NCI-H2107 (cell line): ENCODE data around the gene TIPIN.
"Not testable (repeated sequence)": the region's sequence is repeated elsewhere in the genome, so short reads cannot be mapped to it uniquely, and the experiment has no call there.

Source experiments
- DNase-seq: peaks from one replicate; lab custom pipeline; 2025; lab: John Stamatoyannopoulos, UW

TIPIN gene, protein sequence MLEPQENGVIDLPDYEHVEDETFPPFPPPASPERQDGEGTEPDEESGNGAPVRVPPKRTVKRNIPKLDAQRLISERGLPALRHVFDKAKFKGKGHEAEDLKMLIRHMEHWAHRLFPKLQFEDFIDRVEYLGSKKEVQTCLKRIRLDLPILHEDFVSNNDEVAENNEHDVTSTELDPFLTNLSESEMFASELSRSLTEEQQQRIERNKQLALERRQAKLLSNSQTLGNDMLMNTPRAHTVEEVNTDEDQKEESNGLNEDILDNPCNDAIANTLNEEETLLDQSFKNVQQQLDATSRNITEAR

DNA sequence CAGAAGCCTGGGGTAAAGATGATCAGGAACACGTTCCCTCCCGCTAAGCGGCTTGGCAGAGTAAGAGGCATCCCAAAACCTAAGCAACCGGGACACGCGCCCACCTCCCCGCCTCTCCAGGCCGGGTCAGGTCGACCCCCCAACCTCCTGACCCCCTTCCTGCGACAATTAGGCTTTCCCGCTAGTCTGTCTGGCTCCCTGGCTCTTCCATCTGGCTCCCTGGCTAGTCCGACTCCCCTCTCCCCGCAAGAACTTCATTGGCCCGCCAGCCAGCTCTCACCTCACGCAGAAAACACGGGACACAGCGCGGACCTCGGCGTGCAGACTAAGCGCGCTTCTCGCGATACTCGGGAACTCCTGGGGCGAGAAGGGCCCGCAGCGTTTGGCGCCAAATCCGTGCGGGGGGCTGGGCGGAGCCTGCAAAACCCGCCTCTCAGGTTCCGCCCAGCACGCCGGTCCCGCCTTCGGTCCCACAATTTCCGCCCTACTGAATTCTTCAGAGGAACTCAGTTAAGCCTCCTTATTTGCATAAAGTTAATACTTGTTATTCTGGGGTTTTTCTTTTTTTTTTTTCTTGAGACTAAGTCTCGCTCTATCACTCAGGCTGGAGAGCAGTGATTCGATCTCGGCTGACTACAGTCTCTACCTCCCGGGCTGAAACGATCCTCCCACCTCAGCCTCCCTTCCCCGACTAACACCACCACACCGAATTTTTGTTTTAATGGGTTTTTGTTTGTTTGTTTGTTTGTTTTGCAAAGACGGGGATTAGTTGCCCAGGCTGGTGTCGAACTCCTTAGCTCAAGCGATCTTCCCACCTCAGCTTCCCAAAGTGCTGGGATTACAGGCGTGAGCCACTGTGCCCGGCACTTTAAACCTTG, at the start of gene TIPIN:
Gene TIPIN, minus strand, starts transcription at position 327 of the 878 bp plus-strand sequence. CDS start 3,738 bp downstream, outside the sequence.
- peak; percentile 87 for DNase-seq

DNA sequence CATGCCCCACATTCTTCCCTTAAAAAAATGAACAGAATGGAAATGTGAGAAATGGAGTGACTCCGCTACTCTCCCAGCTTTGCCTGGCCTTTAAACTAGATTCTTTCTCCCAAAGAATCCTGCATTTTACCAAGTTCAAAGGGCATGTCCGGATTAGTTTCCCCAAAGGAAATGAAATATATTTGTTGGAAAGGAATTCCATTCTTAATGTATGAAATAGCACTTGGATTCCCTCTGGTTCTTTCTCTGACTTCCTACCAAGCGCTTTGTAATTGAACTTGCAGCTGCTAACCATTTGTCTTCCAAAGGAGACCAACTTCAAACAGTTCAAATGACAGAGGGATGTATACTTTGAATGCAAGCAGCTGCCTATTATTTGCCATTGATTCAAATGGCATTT, 49.1 kb upstream of the TIPIN start:
- DNase-seq: no peak

DNA sequence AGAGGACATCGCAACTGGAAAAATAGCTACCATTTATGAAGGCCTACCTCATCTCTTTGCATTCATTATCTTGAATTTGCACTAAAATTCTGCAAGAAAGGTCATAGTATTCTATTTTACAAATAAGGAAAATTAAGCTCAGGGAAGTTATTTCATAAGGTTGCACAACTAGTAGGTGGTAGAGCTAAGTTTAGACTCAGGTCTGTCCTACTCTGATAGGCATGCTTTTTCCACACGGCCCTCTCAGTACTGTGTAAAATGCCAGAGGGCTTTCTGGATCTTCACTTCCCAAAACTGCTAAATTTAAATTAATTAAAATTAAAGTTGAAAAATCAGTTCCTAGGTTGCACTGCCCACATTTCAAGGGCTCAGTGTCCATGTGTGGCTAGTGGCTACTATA, 48.5 kb upstream of the TIPIN start:
- no peak for DNase-seq

DNA sequence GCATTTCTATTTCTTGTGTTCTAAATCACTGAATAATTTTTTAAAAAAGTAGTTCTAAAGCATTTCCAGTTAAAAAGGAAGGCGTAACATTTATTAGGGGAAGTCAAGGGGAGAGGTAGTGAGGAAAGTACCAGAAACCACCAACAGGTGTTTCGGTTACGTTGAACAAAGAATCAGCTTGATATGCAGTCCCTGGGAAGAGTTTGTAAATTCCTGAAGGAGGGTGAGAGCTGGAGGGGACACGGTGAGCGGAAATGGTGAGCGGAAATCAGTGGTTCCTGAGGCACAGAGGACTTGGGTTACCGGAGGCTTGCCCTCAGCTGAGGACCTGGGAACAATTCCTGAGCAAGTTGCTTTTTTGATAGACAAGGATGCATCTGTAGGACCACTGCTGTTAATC, 48.0 kb upstream of the TIPIN start:
- no peak for DNase-seq

DNA sequence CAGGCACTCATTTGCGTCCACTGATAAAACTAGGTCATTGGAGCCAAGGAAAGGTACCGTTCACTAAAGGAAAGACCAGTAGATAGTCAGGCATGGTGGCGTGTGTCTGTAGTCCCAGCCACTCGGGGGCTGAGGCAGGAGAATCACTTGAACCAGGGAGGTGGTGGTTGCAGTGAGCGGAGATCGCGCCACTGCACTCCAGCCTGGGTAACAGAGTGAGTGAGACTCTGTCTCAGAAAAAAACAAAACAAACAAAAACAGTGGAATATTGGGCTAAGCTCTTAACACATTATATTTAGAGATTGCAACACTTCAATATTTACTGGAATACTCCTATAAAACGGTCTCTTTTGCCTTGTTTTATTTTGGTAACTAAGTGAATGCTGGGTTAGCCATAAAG, 47.6 kb upstream of the TIPIN start:
- DNase-seq: no peak

DNA sequence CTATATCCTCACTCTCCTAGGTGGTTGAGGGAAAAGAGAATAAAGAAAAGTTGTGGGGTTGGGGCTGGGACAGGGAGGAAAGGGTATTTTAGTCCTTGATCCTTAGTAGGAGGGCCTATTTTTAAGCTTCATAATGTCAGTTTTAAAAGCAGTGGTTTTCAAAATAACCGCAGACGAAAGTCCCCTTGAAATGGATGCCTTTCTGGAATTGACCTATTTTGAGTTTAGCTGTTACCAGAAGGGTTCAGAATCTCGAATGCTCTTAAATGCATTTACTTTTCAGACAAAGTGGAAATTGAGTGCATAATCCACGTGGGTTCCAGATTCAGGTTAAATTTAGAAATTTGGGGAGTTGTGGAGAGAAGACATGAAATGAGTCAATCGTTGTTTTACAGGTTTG, 46.8 kb upstream of the TIPIN start:
- no peak for DNase-seq

DNA sequence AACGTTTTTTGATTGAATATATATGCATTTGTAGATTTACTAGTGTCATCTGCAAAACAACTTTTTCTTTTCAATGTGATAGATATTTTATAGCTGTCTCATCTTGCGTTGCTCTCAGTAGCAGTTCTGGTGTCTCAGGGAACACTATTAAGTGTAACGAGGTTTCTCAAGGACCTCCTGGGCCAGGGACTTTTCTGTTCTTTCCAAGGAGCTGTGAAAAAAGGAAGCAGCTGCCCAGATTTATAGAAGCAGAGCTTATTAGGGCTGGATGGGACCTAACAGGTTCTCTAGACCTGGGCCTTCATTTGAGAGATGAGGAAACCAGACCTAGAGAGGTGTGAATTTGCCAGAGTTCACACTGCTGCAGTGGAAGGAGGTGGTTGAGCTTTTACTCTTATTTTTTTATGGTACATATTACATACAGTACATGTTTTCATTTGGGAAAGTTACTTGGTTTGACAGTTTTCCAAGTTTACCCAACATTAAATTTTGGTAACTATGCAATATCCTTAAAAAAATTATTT, 46.3 kb upstream of the TIPIN start:
- no peak for DNase-seq

DNA sequence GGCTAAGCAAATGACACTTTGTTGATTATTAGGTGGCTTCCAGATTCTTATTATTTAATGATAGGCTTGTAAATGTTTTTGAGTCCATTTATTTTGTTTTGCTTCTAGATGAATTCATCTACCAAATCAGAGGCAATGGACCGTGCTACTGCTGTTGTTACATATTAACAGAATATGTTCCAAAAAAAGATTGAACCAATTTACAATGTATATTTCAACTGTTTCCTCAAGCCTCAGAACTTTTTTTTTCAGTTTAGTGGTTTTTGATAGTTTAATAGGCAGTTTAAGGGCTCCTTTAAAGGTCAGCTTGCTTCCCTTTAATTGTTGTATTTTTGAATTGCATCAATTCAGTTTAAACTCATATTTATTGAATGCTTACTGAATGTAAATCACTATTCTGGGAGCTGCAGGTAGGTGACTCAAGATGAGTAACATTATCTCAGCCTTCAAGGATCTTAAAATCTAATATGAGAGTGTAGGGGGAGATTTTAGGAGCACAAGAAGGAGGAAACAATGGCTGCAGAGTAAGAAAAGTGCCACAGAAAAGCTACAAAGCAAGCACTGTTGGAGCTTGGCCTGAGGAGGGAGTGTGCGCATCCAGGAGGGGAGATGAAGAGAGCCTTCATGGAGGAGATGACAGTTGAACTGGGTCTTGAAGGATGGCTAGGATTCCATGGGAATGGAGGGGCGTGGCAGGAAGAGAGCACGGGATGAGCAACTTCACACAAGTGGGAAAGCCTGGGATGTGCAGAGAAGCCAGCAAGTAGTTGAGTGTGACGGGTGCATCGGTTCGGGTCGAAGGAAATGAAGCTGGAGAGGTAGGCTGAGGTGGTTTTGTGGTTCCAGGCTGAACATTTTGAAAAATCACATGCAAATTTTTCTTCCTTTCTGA, 44.9 kb upstream of the TIPIN start:
- no peak for DNase-seq

DNA sequence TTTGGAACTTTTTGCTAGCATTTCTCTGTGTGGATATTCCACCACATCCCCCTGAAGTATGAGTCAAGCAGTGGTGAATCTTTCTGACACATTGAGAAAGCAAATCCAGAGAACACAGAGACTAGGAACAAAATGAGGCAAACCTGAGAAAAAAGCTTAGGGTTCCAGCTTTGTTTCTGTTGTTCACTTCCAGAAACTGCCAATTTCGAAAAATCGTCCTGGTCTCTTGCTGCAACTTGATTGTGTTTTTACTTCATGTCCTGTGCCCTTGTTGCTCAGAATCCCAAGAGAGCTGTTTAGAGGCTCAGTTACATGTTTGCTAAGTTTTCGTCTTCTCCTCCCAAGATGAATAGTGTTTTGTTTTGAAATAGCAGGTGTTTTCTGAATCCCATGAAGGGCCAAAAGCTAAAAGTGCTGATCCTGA, 43.9 kb upstream of the TIPIN start:
- no peak for DNase-seq

DNA sequence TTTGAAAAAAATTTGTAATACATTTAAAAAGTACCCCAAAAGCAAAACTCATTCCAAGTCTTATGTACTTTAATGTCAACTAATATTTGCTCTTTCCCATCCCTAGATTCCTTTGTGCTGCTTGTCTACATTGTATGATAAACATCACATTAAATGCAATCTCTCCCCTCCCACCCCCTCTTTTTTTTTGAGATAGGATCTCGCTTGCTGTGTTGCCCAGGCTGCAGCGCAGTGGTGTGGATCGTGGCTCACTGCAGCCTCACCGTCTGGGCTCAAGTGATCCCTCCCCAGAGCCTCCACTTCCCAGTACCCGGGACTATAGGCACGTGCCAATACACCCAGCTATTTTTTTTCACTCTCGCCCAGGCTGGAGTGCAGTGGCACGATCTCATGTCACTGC, 42.8 kb upstream of the TIPIN start:
- DNase-seq: no peak

DNA sequence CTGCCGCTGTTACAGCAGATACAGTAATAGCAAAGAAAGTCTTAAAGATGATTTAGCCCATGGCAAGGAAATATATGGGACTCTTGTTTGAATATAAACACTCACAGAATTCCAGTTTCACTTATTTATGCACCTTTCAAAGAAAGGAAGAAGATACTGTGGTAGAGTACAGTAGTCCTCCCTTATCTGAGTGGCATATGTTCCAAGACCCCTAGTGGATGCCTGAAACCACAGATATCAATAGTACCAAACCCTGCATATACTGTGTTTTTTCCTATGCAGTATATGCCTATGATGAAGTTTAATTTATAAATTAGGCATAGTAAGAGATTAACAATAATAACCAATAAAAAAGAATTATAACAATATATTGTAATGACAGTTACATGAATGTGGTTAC, 38.4 kb upstream of the TIPIN start:
- DNase-seq: no peak

DNA sequence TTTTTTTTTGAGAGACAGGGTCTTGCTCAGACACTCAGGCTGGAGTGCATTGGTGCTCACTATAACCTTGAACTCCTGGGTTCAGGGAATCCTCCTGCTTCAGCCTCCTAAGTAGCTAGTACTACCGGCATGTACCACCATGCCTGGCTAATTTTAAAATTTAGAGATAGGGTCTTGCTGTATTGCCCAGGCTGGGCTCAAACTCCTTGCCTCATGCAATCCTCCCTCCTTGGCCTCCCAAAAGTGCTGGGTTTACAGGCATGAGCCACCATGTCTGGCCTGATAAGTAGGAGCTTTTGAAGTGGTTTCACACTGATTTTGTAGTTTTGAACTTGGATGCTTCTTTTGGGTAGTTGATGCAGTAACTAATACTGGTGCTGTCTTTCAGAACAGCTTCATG, 38.0 kb upstream of the TIPIN start:
- DNase-seq: no peak

DNA sequence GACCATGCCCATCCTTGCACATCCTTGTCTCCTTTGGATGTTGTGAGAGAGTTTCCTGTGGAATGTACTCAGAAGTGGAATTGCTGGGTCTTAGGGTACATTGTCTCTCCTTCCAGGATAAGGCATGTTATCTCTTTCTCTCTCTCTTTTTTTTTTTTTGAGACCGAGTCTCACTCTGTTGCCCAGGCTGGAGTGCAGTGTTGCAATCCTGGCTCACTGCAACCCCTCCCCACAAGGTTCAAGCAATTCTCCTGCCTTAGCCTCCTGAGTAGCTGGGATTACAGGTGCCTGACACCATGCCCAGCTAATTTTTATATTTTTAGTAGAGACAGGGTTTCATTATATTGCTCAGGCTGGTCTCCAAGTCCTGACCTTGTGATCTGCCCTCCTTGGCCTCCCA, 36.6 kb upstream of the TIPIN start:
- DNase-seq: not testable (repeated sequence)

DNA sequence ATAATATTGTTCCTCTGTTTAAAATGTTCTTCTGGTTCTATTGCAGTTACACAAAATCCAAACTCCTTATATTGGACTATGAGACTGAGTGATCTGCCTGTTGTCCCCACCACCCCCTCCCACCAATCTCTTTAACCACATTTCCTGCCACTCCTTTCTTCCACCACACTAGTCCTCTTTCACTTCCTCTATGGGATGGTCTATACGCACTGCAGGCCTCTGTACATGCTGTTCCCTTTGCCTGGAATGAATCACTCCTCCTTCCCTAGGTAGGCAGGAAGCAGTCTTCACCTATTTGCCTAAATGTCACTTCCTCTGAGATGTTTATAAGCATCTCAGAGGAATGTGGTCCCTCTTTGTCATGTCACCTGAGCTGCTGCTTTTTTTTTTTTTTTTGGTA, 34.2 kb upstream of the TIPIN start:
- DNase-seq: no peak

DNA sequence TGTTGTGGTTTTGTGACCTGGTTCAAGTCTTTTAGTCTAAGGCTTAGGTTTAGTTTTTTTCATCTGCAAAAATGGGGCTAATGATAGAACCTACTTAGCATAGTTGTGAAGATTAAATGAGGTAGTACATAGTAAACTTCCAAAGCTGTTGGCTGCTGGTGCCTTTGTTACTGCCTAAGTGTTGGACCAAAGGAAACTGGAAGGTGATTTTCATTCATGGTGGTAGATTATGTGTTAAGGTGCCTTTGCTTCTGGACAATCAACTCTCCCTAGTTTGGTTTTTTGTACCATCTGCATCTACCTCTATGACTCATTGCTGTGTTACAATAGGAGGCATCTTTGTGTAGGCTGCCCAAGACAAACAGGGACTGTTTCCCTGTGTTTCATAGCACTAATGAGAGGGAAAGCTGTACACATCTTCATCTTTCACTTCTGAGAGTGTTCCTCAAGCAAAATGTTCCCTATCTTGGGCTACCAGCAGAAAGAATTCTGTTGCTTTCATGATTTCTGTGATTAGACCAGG, 33.4 kb upstream of the TIPIN start:
- no peak for DNase-seq

DNA sequence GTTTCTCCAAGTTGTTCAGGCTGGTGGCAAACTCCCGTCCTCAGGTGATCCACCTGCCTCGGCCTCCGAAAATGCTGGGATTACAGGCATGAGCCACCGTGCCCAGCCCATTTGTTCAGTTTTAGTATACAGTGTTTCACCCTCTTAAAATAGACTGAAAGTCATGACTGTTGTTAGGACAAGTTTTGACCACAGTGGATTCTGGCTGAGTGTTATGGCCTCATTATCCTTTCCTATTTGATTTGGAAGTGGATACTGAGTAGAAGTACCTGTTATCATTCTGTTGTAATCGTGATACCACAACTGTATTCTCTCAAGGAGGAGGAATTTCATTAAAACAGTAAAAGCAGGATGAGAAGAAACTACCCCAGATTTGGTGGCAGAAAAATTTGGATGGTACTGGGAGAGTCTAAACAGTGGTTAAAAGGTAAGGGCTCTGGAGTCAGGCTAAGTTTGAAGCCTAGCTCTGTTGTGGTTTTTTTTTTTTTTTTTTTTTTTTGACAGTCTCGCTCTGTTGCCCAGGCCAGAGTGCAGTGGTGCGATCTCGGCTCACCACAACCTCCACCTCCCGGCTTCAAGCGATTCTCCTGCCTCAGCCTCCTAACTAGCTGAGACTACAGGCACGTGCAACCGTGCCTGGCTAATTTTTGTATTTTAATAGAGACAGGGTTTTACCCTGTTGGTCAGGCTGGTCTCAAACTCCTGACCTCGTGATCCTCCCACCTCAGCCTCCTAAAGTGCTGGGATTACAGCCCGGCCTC, 32.8 kb upstream of the TIPIN start:
- no peak for DNase-seq

DNA sequence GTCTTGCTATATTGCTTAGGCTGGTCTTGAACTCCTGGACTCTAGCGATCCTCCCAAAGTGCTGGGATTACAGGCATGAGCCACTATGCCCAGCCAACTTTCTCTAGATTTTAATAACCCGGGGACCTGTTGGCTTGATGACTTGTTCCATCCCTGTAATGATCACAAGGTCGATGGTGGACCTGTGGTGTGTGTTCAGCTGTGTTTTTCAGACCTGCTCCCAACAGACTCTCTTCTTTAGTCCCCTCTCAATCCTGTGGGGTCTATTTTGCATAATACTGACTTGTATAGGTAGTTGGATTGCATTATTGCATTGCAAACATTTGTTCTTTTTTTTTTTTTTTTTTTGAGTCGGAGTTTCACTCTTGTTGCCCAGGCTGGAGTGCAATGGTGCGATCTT, 32.1 kb upstream of the TIPIN start:
- DNase-seq: no peak

DNA sequence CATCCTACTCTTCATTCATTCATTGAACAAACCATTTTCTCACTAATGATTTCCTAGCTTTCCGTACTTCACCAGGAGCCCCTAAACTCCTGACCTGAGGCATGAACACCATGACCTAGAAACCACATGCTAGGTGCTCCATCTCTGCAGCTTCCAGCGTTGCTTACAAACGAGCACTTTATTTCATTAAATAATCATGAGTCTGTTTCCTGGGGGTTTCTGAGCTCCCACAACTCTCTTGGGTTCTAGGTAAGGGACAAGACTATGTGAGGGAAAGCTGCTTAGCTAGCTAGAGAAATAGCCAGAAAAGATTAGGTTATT, 31.5 kb upstream of the TIPIN start:
- DNase-seq: no peak

DNA sequence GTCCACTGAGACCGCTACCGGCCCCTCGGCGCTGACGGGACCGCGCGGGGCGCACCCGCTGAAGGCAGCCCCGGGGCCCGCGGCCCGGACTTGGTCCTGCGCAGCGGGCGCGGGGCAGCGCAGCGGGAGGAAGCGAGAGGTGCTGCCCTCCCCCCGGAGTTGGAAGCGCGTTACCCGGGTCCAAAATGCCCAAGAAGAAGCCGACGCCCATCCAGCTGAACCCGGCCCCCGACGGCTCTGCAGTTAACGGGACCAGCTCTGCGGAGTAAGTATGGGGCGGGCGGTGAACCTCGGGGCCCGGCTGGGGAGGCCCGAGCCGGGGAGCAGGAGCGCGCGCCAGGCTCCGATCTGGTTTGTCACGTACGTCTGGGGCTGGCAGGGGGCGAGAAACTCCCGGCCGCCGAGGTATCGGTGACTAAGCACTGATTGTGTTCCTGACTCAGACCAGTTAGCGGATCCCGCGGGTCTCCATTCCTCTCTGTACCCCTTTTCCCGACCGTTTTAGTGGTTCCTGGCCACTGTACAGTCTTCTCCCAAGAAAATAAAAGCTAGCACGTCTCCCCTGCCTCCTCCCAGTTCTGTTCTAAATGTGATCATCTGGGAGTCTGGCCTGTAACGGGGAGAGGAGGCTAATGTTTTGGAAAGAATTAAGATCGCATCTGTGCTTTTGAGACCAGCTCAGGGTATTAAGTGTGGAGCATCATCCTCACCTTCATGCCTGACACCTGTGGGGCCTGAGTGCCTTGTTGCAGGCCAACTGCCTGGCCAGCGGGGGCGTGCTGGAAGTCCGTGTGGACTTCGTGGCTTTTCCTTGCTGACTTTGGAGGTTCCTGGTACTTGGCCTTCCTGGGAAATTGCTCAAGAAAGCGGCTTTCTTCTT, 30.9 kb upstream of the TIPIN start:
- DNase-seq: peak; percentile 34
